Diencephalon (tissue), 1 donor: ENCODE data around the gene NOS1. TPM values are rescaled to one million over a fixed set of nuclear protein-coding genes. Genes with fewer than 3 reads are reported as not detected.

Experiments used
- total RNA-seq: library from RNA; depleted of rRNA; stranded (reverse); fragments of >200 nt; gene quantifications from one replicate; pipeline ENCODE4 v1.2.3, GENCODE V29; 2014

NOS1 gene
- total RNA-seq = 11.8 TPM

GRCh38 chr12:117361347-117361751 is at the start of gene NOS1:
Gene NOS1, minus strand, starts transcription at chr12:117361626. Its CDS starts 30,557 bp downstream, at chr12:117331069.

GRCh38 chr12:117190210-117190781 is 171.1 kb downstream of the NOS1 start, which contains the start of gene FBXO21:
Gene FBXO21, minus strand, starts transcription at chr12:117190470. Its CDS starts 14 bp downstream, at chr12:117190456.

Other genes starting within 250 kb of the NOS1 start
- 126 TPM for gene FBXO21, start 171.2 kb downstream of the NOS1 start, total RNA-seq